Lower leg skin (tissue), 3 donors: ENCODE results near the gene BOLL.

ENCODE experiments used
- POLR2A ChIP-seq, 2 donors: fragments of 450-650 bp; IDR thresholded peaks; one replicate each; pipeline ENCODE4 v1.6.1; 2016 to 2017; ENCODE audit warnings: antibody characterized with exemption in 2 of 2, mild to moderate bottlenecking in 1 of 2, moderate library complexity in 1 of 2
- TF ChIP-seq, protein P1 (sequence below), 3 donors: fragments of 450-650 bp; IDR thresholded peaks; one replicate each; pipeline ENCODE4 v1.5.1; 2016; ENCODE audit warnings: antibody characterized with exemption in 3 of 3, mild to moderate bottlenecking in 3 of 3, moderate library complexity in 2 of 3

- TF ChIP-seq, protein P1, sequence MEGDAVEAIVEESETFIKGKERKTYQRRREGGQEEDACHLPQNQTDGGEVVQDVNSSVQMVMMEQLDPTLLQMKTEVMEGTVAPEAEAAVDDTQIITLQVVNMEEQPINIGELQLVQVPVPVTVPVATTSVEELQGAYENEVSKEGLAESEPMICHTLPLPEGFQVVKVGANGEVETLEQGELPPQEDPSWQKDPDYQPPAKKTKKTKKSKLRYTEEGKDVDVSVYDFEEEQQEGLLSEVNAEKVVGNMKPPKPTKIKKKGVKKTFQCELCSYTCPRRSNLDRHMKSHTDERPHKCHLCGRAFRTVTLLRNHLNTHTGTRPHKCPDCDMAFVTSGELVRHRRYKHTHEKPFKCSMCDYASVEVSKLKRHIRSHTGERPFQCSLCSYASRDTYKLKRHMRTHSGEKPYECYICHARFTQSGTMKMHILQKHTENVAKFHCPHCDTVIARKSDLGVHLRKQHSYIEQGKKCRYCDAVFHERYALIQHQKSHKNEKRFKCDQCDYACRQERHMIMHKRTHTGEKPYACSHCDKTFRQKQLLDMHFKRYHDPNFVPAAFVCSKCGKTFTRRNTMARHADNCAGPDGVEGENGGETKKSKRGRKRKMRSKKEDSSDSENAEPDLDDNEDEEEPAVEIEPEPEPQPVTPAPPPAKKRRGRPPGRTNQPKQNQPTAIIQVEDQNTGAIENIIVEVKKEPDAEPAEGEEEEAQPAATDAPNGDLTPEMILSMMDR (IDR thresholded peaks at IDR 0.05): no peak
- TF ChIP-seq POLR2A (IDR thresholded peaks at IDR 0.05): no peak
Observed at GRCh38 chr2:197799068-197799467, 13.9 kb upstream of the BOLL start.
